LNCaP clone FGC (cell line): ENCODE measurements around the gene DYNLT2B.
"Not testable (repeated sequence)": the region's sequence is repeated elsewhere in the genome, so short reads cannot be mapped to it uniquely, and the experiment has no call there.

Source experiments
- DNase-seq: peaks from one replicate; pipeline ENCODE4 v3.0.0-alpha.2; 2011; ENCODE audit warnings: low read depth
- H3K4me3 ChIP-seq: 2 replicates; pipeline ENCODE4 v1.5.1; 2011; ENCODE audit warnings: mild to moderate bottlenecking, low read depth, low read length, control low read depth
- CTCF ChIP-seq: IDR thresholded peaks from 2 replicates; pipeline ENCODE4 v1.5.1; 2012; ENCODE audit warnings: mild to moderate bottlenecking; ENCODE audit not compliant: control insufficient read depth, insufficient read depth; ENCODE audit errors: extremely low read depth

Gene DYNLT2B

GRCh38 chr3:196314597-196314996, 3.4 kb downstream of the DYNLT2B start:
- no peak overlapping the region for H3K4me3 ChIP-seq
- no peak for TF ChIP-seq CTCF
- DNase-seq, result no peak

GRCh38 chr3:196314086-196314485, 4.0 kb downstream of the DYNLT2B start:
- DNase-seq, result not testable (repeated sequence)

GRCh38 chr3:196302960-196303359, 15.1 kb downstream of the DYNLT2B start:
- DNase-seq, H3K4me3 ChIP-seq: not testable (repeated sequence)

More at GRCh38 chr3:196314086-196314485, 4.0 kb downstream of the DYNLT2B start:
- not testable (repeated sequence) for H3K4me3 ChIP-seq

- not testable (repeated sequence) for DNase-seq, H3K4me3 ChIP-seq
Measured at GRCh38 chr3:196302551-196302950, 15.5 kb downstream of the DYNLT2B start.

- no peak for TF ChIP-seq CTCF
- H3K4me3 ChIP-seq, result no peak overlapping the region
Measured at GRCh38 chr3:196298521-196298920, 19.5 kb downstream of the DYNLT2B start.

GRCh38 chr3:196292286-196292923, 25.6 kb downstream of the DYNLT2B start:
- H3K4me3 ChIP-seq, result no peak overlapping the region
- TF ChIP-seq CTCF, result no peak
- no peak for DNase-seq

More at GRCh38 chr3:196298521-196298920, 19.5 kb downstream of the DYNLT2B start:
- no peak for DNase-seq

- peak overlapping the region; percentile 91 for H3K4me3 ChIP-seq
- DNase-seq, result peak; percentile 14
- no peak for TF ChIP-seq CTCF
Measured at GRCh38 chr3:196288141-196288460, 29.9 kb downstream of the DYNLT2B start.

- no peak for TF ChIP-seq CTCF
Measured at GRCh38 chr3:196287440-196288140, 30.4 kb downstream of the DYNLT2B start, which contains the start of gene PCYT1A. Gene PCYT1A, minus strand, starts transcription at chr3:196287726. Its CDS starts 17,195 bp downstream, at chr3:196270531.

More at GRCh38 chr3:196287440-196288140, 30.4 kb downstream of the DYNLT2B start, which contains the start of gene PCYT1A:
- peak within 1 kb of the TSS; percentile 91 for H3K4me3 ChIP-seq
- DNase-seq, result peak; percentile 93
